Measurements from ENCODE around the gene MED13L. TPM values are rescaled to one million over a fixed set of nuclear protein-coding genes. Genes with fewer than 3 reads are reported as not detected.

Gene MED13L
- total and polyA plus RNA-seq, 4 donors, result 52.2 to 196 (median 88.6) TPM

GRCh38 chr12:116101991-116102390 is 175.5 kb downstream of the MED13L start:
- Histone ChIP-seq H3K9me3 (ENCODE audit: control insufficient read depth, insufficient read depth, low read length) (no peaks in the 10 kb centered on the region), H3K36me3 (ENCODE audit: control insufficient read depth, insufficient read depth, low read length) (peaks cover 3% of the 10 kb centered on the region), H3K27ac (ENCODE audit: low read depth, low read length) (no peak overlapping the region), H3K4me1 (ENCODE audit: control insufficient read depth, insufficient read depth, low read length) (no peaks in the 10 kb centered on the region), H3K27me3 (ENCODE audit: control insufficient read depth, insufficient read depth, low read length) (no peaks in the 10 kb centered on the region), H3K4me3 (ENCODE audit: low read depth, low read length) (no peak overlapping the region)
- DNase-seq (ENCODE audit: low read depth in 4 of 6, low spot score in 6 of 6), result peak in 2 of 6 donors; percentile 34 to 63
- WGBS (ENCODE audit: insufficient coverage), result no CpG with 5 or more reads among the region's 2 CpGs

GRCh38 chr12:116099652-116100432 is 177.7 kb downstream of the MED13L start:
- Histone ChIP-seq H3K4me3 (ENCODE audit: low read depth, low read length) (no peak overlapping the region), H3K27me3 (ENCODE audit: control insufficient read depth, insufficient read depth, low read length) (no peaks in the 10 kb centered on the region), H3K36me3 (ENCODE audit: control insufficient read depth, insufficient read depth, low read length) (peaks cover 3% of the 10 kb centered on the region), H3K9me3 (ENCODE audit: control insufficient read depth, insufficient read depth, low read length) (no peaks in the 10 kb centered on the region), H3K27ac (ENCODE audit: low read depth, low read length) (no peak overlapping the region), H3K4me1 (ENCODE audit: control insufficient read depth, insufficient read depth, low read length) (no peaks in the 10 kb centered on the region)
- 27% methylated on average over 2 of the region's 6 CpGs for WGBS (ENCODE audit: insufficient coverage)
- peak in 1 of 6 donors; percentile 36 for DNase-seq (ENCODE audit: low read depth in 4 of 6, low spot score in 6 of 6)

GRCh38 chr12:116096874-116097273 is 180.6 kb downstream of the MED13L start:
- no peak for DNase-seq (ENCODE audit: low read depth in 4 of 6, low spot score in 6 of 6)
- 86% methylated on average over 1 of the region's 5 CpGs for WGBS (ENCODE audit: insufficient coverage)

GRCh38 chr12:116094475-116094874 is 183.0 kb downstream of the MED13L start:
- no peak overlapping the region for H3K27ac ChIP-seq (ENCODE audit: low read depth, low read length)
- no peak overlapping the region for H3K4me3 ChIP-seq (ENCODE audit: low read depth, low read length)
- no peaks in the 10 kb centered on the region for H3K36me3 ChIP-seq (ENCODE audit: control insufficient read depth, insufficient read depth, low read length)
- H3K4me1 ChIP-seq (ENCODE audit: control insufficient read depth, insufficient read depth, low read length), result no peaks in the 10 kb centered on the region
- no peak for DNase-seq (ENCODE audit: low read depth in 4 of 6, low spot score in 6 of 6)
- H3K27me3 ChIP-seq (ENCODE audit: control insufficient read depth, insufficient read depth, low read length), result no peaks in the 10 kb centered on the region
- no peaks in the 10 kb centered on the region for H3K9me3 ChIP-seq (ENCODE audit: control insufficient read depth, insufficient read depth, low read length)

More at GRCh38 chr12:116096874-116097273, 180.6 kb downstream of the MED13L start:
- peaks cover 3% of the 10 kb centered on the region for H3K36me3 ChIP-seq (ENCODE audit: control insufficient read depth, insufficient read depth, low read length)
- no peaks in the 10 kb centered on the region for H3K4me1 ChIP-seq (ENCODE audit: control insufficient read depth, insufficient read depth, low read length)
- H3K27ac ChIP-seq (ENCODE audit: low read depth, low read length), result no peak overlapping the region
- no peak overlapping the region for H3K4me3 ChIP-seq (ENCODE audit: low read depth, low read length)
- no peaks in the 10 kb centered on the region for H3K27me3 ChIP-seq (ENCODE audit: control insufficient read depth, insufficient read depth, low read length)
- no peaks in the 10 kb centered on the region for H3K9me3 ChIP-seq (ENCODE audit: control insufficient read depth, insufficient read depth, low read length)

GRCh38 chr12:116093915-116094314 is 183.6 kb downstream of the MED13L start:
- Histone ChIP-seq H3K4me3 (ENCODE audit: low read depth, low read length) (no peak overlapping the region), H3K36me3 (ENCODE audit: control insufficient read depth, insufficient read depth, low read length) (no peaks in the 10 kb centered on the region), H3K4me1 (ENCODE audit: control insufficient read depth, insufficient read depth, low read length) (no peaks in the 10 kb centered on the region), H3K27ac (ENCODE audit: low read depth, low read length) (no peak overlapping the region), H3K9me3 (ENCODE audit: control insufficient read depth, insufficient read depth, low read length) (no peaks in the 10 kb centered on the region), H3K27me3 (ENCODE audit: control insufficient read depth, insufficient read depth, low read length) (no peaks in the 10 kb centered on the region)
- no CpG with 5 or more reads among the region's 1 CpG for WGBS (ENCODE audit: insufficient coverage)
- DNase-seq (ENCODE audit: low read depth in 4 of 6, low spot score in 6 of 6), result no peak

- Histone ChIP-seq H3K4me1 (ENCODE audit: control insufficient read depth, insufficient read depth, low read length) (no peaks in the 10 kb centered on the region), H3K27me3 (ENCODE audit: control insufficient read depth, insufficient read depth, low read length) (no peaks in the 10 kb centered on the region), H3K9me3 (ENCODE audit: control insufficient read depth, insufficient read depth, low read length) (no peaks in the 10 kb centered on the region), H3K36me3 (ENCODE audit: control insufficient read depth, insufficient read depth, low read length) (no peaks in the 10 kb centered on the region), H3K4me3 (ENCODE audit: low read depth, low read length) (no peak overlapping the region), H3K27ac (ENCODE audit: low read depth, low read length) (no peak overlapping the region)
- no peak for DNase-seq (ENCODE audit: low read depth in 4 of 6, low spot score in 6 of 6)
- no CpG with 5 or more reads among the region's 1 CpG for WGBS (ENCODE audit: insufficient coverage)
Measured at GRCh38 chr12:116092776-116093175, 184.7 kb downstream of the MED13L start.

- H3K4me3 ChIP-seq (ENCODE audit: low read depth, low read length), result no peak overlapping the region
- H3K27me3 ChIP-seq (ENCODE audit: control insufficient read depth, insufficient read depth, low read length), result no peaks in the 10 kb centered on the region
- no peaks in the 10 kb centered on the region for H3K36me3 ChIP-seq (ENCODE audit: control insufficient read depth, insufficient read depth, low read length)
- H3K27ac ChIP-seq (ENCODE audit: low read depth, low read length), result no peak overlapping the region
- H3K9me3 ChIP-seq (ENCODE audit: control insufficient read depth, insufficient read depth, low read length), result no peaks in the 10 kb centered on the region
- H3K4me1 ChIP-seq (ENCODE audit: control insufficient read depth, insufficient read depth, low read length), result no peaks in the 10 kb centered on the region
- WGBS (ENCODE audit: insufficient coverage), result 92% methylated on average over 1 of the region's 3 CpGs
- no peak for DNase-seq (ENCODE audit: low read depth in 4 of 6, low spot score in 6 of 6)
Measured at GRCh38 chr12:116092162-116092561, 185.3 kb downstream of the MED13L start.

- Histone ChIP-seq H3K27me3 (ENCODE audit: control insufficient read depth, insufficient read depth, low read length) (no peaks in the 10 kb centered on the region), H3K27ac (ENCODE audit: low read depth, low read length) (no peak overlapping the region), H3K4me1 (ENCODE audit: control insufficient read depth, insufficient read depth, low read length) (no peaks in the 10 kb centered on the region), H3K4me3 (ENCODE audit: low read depth, low read length) (no peak overlapping the region), H3K9me3 (ENCODE audit: control insufficient read depth, insufficient read depth, low read length) (no peaks in the 10 kb centered on the region), H3K36me3 (ENCODE audit: control insufficient read depth, insufficient read depth, low read length) (no peaks in the 10 kb centered on the region)
- DNase-seq (ENCODE audit: low read depth in 4 of 6, low spot score in 6 of 6), result no peak
Measured at GRCh38 chr12:116091579-116091978, 185.9 kb downstream of the MED13L start.

GRCh38 chr12:116090516-116090915 is 187.0 kb downstream of the MED13L start:
- Histone ChIP-seq H3K27me3 (ENCODE audit: control insufficient read depth, insufficient read depth, low read length) (no peaks in the 10 kb centered on the region), H3K4me3 (ENCODE audit: low read depth, low read length) (no peak overlapping the region), H3K27ac (ENCODE audit: low read depth, low read length) (no peak overlapping the region), H3K9me3 (ENCODE audit: control insufficient read depth, insufficient read depth, low read length) (no peaks in the 10 kb centered on the region), H3K4me1 (ENCODE audit: control insufficient read depth, insufficient read depth, low read length) (no peaks in the 10 kb centered on the region), H3K36me3 (ENCODE audit: control insufficient read depth, insufficient read depth, low read length) (no peaks in the 10 kb centered on the region)
- no CpG with 5 or more reads among the region's 4 CpGs for WGBS (ENCODE audit: insufficient coverage)
- no peak for DNase-seq (ENCODE audit: low read depth in 4 of 6, low spot score in 6 of 6)

GRCh38 chr12:116089080-116089479 is 188.4 kb downstream of the MED13L start:
- Histone ChIP-seq H3K36me3 (ENCODE audit: control insufficient read depth, insufficient read depth, low read length) (no peaks in the 10 kb centered on the region), H3K27me3 (ENCODE audit: control insufficient read depth, insufficient read depth, low read length) (no peaks in the 10 kb centered on the region), H3K9me3 (ENCODE audit: control insufficient read depth, insufficient read depth, low read length) (no peaks in the 10 kb centered on the region), H3K27ac (ENCODE audit: low read depth, low read length) (no peak overlapping the region), H3K4me1 (ENCODE audit: control insufficient read depth, insufficient read depth, low read length) (no peaks in the 10 kb centered on the region), H3K4me3 (ENCODE audit: low read depth, low read length) (no peak overlapping the region)
- DNase-seq (ENCODE audit: low read depth in 4 of 6, low spot score in 6 of 6), result no peak
- no CpG with 5 or more reads among the region's 3 CpGs for WGBS (ENCODE audit: insufficient coverage)

Measured in spinal cord (tissue), 10 donors.